Omental fat pad (tissue), 4 donors: ENCODE data around the gene RC3H2. TPM values are rescaled to one million over a fixed set of nuclear protein-coding genes. Genes with fewer than 3 reads are reported as not detected.

Experiments used
- ATAC-seq: fragments of 150-250 bp; one replicate; pipeline ENCODE4 v1.9.1; 2016; ENCODE audit warnings: mild to moderate bottlenecking, moderate library complexity; ENCODE audit not compliant: low FRiP score
- DNase-seq: peaks from one replicate; pipeline ENCODE4 v3.0.0-alpha.2; 2019; ENCODE audit warnings: low spot score
- CTCF ChIP-seq, 3 donors: fragments of 450-650 bp; IDR thresholded peaks; one replicate each; pipeline ENCODE4 v1.5.1; 2016 to 2017; ENCODE audit warnings: antibody characterized with exemption in 3 of 3, mild to moderate bottlenecking in 3 of 3, moderate library complexity in 2 of 3
- total RNA-seq, 4 donors: library from RNA; depleted of rRNA; stranded (reverse); fragments of >200 nt; gene quantifications; one replicate each; pipeline ENCODE4 v1.1.0, GENCODE V29; 2016

RC3H2 gene
- total RNA-seq, 4 donors from 2014 or later = 30.5 to 63.5 (median 41.3) TPM

- no peak for TF ChIP-seq CTCF (IDR thresholded peaks at IDR 0.05)
- DNase-seq (no peak), ATAC-seq (no peak)
Observed at GRCh38 chr9:122822938-122823337, 82.2 kb downstream of the RC3H2 start.

GRCh38 chr9:122822056-122822455 lies 83.1 kb downstream of the RC3H2 start:
- no peak for TF ChIP-seq CTCF (IDR thresholded peaks at IDR 0.05)
- no peak for ATAC-seq
- no peak for DNase-seq

GRCh38 chr9:122821278-122821943 lies 83.7 kb downstream of the RC3H2 start:
- no peak for DNase-seq

GRCh38 chr9:122820490-122820845 lies 84.7 kb downstream of the RC3H2 start:
- ATAC-seq (no peak), DNase-seq (no peak)
- no peak for TF ChIP-seq CTCF (IDR thresholded peaks at IDR 0.05)

More at GRCh38 chr9:122821278-122821943, 83.7 kb downstream of the RC3H2 start:
- ATAC-seq = peak; percentile 51
- TF ChIP-seq CTCF (IDR thresholded peaks at IDR 0.05) = no peak

- no peak for TF ChIP-seq CTCF (IDR thresholded peaks at IDR 0.05)
- DNase-seq = no peak
Observed at GRCh38 chr9:122819791-122820489, 85.2 kb downstream of the RC3H2 start.

GRCh38 chr9:122819326-122819725 lies 85.8 kb downstream of the RC3H2 start:
- DNase-seq (no peak), ATAC-seq (no peak)
- no peak for TF ChIP-seq CTCF (IDR thresholded peaks at IDR 0.05)

More at GRCh38 chr9:122819791-122820489, 85.2 kb downstream of the RC3H2 start:
- ATAC-seq = no peak
